Testis (tissue), 3 donors: ENCODE data around the gene CGB1. TPM values are rescaled to one million over a fixed set of nuclear protein-coding genes. Genes with fewer than 3 reads are reported as not detected.
"Not testable (repeated sequence)": the region's sequence is repeated elsewhere in the genome, so short reads cannot be mapped to it uniquely, and the experiment has no call there.

Experiments
- DNase-seq: peaks from one replicate; pipeline ENCODE4 v3.0.0-alpha.2; 2019
- H3K27ac ChIP-seq, 2 donors: fragments of 200-600 bp; sonication (generic); one replicate each; pipeline ENCODE4 v1.5.1; 2019
- H3K27me3 ChIP-seq: fragments of 200-600 bp; sonication (generic); one replicate; pipeline ENCODE4 v1.5.1; 2019
- H3K36me3 ChIP-seq: fragments of 200-600 bp; sonication (generic); one replicate; pipeline ENCODE4 v1.5.1; 2017; ENCODE audit warnings: low read depth; ENCODE audit errors: missing control alignments
- H3K4me1 ChIP-seq: fragments of 200-600 bp; sonication (generic); one replicate; pipeline ENCODE4 v1.5.1; 2019
- H3K4me3 ChIP-seq, 2 donors: fragments of 200-600 bp; sonication (generic); one replicate each; pipeline ENCODE4 v1.5.1; 2017 to 2019
- H3K9me3 ChIP-seq: fragments of 200-600 bp; sonication (generic); one replicate; pipeline ENCODE4 v1.5.1; 2017
- POLR2A ChIP-seq: fragments of 450-650 bp; IDR thresholded peaks from one replicate; pipeline ENCODE4 v1.6.1; 2017; ENCODE audit warnings: antibody characterized with exemption, mild to moderate bottlenecking, moderate library complexity
- WGBS, 2 donors: methylation state at CpG; one replicate each; pipeline ENCODE4 v1.1.5; 2018; 5-methylcytosine and 5-hydroxymethylcytosine counted together
- intact Hi-C: fragments of 100-400 bp; cut with DNase I; formaldehyde crosslinking; loops from one replicate; pipeline ENCODE4 v1.15.1; 2023; ENCODE audit warnings: low total_unique reads
- polyA plus RNA-seq: library from polyadenylated mRNA; stranded (reverse); fragments of 350-450 nt; fragmentation: Illumina TruSeq; extraction: RNeasy Lipid Tissue Mini Kit (QIAGEN cat#74804); gene quantifications from one replicate; pipeline ENCODE4 v1.2.3, GENCODE V29; 2014; ENCODE audit warnings: low read depth, low replicate concordance; ENCODE audit not compliant: insufficient read depth
- total RNA-seq, 2 donors: library from RNA; depleted of rRNA; stranded (reverse); fragments of >200 nt; gene quantifications; one replicate each; pipeline ENCODE4 v1.2.3, GENCODE V29; 2016
- TF ChIP-seq, protein P1 (sequence below), 3 experiments: fragments of 450-650 bp in 2 of 3; fragments of 200-600 bp in 1 of 3; sonication (generic) in 1 of 3; IDR thresholded peaks; one replicate each; pipeline ENCODE4 v1.5.1; 2016 to 2019; ENCODE audit warnings: antibody characterized with exemption in 3 of 3, mild to moderate bottlenecking in 2 of 3, moderate library complexity in 1 of 3

Gene CGB1
- total and polyA plus RNA-seq, 3 donors from 2014 or later: 2.3 to 2.9 TPM; not detected in 1

DNA sequence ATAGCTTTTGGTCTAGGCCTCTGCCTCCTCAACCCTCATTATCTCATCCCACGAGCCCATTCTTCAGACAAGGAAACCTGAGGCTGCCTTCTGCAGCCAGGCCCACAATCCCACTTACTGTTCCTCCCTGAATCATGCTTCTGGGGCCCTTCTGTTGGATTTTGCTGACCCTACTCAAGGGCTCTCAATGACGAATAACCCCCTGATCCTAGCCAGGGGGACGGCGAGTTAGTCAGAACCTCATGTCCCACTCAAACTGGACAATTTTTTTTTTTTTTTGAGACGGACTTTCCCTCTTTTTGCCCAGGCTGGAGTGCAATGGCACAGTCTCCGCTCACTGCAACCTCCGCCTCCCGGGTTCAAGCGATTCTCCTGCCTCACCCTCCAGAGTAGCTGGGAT, 14.6 kb downstream of the CGB1 start:
- no peak for DNase-seq
- intact Hi-C loops: no loop called here
- Histone ChIP-seq H3K36me3 (no peaks in the 10 kb centered on the region), H3K4me3 (no peak overlapping the region), H3K4me1 (peaks cover 16% of the 10 kb centered on the region), H3K27ac (no peak overlapping the region), H3K27me3 (no peaks in the 10 kb centered on the region), H3K9me3 (no peaks in the 10 kb centered on the region)
- WGBS, 2 donors: 90 to 94% methylated on average over 9 of the region's 9 CpGs
- TF ChIP-seq, protein P1, sequence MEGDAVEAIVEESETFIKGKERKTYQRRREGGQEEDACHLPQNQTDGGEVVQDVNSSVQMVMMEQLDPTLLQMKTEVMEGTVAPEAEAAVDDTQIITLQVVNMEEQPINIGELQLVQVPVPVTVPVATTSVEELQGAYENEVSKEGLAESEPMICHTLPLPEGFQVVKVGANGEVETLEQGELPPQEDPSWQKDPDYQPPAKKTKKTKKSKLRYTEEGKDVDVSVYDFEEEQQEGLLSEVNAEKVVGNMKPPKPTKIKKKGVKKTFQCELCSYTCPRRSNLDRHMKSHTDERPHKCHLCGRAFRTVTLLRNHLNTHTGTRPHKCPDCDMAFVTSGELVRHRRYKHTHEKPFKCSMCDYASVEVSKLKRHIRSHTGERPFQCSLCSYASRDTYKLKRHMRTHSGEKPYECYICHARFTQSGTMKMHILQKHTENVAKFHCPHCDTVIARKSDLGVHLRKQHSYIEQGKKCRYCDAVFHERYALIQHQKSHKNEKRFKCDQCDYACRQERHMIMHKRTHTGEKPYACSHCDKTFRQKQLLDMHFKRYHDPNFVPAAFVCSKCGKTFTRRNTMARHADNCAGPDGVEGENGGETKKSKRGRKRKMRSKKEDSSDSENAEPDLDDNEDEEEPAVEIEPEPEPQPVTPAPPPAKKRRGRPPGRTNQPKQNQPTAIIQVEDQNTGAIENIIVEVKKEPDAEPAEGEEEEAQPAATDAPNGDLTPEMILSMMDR (IDR thresholded peaks at IDR 0.05): no peak
- no peak for TF ChIP-seq POLR2A

DNA sequence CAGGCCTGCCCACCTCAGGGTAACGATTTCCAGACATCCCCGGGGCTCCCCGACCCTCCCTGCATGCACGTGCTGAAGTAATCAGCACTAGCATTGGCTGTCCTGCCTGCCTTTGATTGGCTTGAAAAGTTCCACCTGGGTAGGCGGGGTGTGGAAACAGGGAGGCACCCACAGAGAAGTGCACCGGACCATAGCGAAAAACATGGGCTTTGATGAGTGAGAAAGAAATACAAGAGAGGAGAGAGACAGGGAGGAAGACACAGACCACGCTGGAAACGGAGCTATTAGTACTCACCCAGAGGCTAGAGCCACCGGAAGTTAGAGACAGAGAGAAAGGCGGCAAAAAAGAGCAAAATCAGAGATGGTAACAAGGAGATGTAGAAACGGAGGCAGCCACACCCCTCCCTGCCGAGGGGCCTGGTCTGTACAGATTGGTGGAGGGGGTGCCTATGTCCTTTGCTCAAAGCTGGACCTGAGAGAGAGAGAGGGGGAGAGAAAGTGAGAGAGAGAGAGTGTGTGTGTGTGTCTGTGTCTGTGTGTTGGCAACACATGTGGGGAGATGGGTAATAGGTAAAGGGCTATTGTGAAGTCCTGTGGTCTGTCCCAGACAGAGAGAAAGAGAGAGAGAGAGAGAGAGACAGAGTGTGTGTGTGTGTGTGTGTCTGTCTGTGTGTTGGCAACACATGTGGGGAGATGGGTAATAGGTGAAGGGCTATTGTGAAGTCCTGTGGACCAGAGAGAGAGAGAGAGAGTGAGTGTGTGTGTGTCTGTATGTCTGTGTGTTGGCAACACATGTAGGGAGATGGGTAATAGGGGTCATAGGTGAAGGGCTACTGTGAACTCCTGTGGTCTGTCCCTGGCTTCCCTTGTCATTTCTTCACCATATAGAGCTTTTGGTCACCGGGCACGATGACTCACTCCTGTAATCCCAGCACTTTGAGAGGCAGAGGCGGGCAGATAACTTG, 15.5 kb downstream of the CGB1 start:
- no peaks in the 10 kb centered on the region for H3K36me3 ChIP-seq
- H3K27me3 ChIP-seq: no peaks in the 10 kb centered on the region
- WGBS, 2 donors: 49 to 52% methylated on average over 16 of the region's 16 CpGs
- H3K4me3 ChIP-seq: no peak overlapping the region
- no peak overlapping the region for H3K27ac ChIP-seq
- H3K4me1 ChIP-seq: peaks cover 16% of the 10 kb centered on the region
- no peaks in the 10 kb centered on the region for H3K9me3 ChIP-seq
- no peak for DNase-seq
- intact Hi-C loops: no loop called here
- no peak for TF ChIP-seq POLR2A
- TF ChIP-seq, protein P1 (IDR thresholded peaks at IDR 0.05): no peak

DNA sequence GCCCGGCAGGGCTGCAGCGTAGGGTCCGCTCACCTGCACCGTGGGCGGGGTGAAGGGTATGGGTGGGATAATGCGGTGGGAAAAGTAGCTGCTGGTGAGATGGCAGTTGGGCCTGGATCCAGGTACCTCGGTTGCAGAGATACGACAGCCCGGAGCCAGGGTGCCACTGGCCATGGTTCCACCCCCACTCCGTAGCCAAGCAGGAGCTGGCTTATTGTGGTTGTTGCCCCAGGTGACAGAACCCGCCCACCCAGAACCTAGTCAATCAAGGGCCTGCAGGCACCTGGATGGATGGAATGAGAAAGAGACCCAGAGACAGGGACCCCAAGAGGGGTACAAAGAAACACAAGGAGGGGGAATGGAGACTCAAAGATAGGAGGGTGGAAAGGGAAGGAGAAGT, 16.4 kb downstream of the CGB1 start:
- 44 to 49% methylated on average over 11 of the region's 11 CpGs for WGBS, 2 donors
- Histone ChIP-seq H3K4me3 (no peak overlapping the region), H3K27ac (no peak overlapping the region), H3K36me3 (no peaks in the 10 kb centered on the region), H3K27me3 (no peaks in the 10 kb centered on the region), H3K9me3 (no peaks in the 10 kb centered on the region), H3K4me1 (peaks cover 16% of the 10 kb centered on the region)
- no peak for TF ChIP-seq POLR2A
- TF ChIP-seq, protein P1 (IDR thresholded peaks at IDR 0.05): no peak
- intact Hi-C loops: no loop called here
- DNase-seq: peak; percentile 38

DNA sequence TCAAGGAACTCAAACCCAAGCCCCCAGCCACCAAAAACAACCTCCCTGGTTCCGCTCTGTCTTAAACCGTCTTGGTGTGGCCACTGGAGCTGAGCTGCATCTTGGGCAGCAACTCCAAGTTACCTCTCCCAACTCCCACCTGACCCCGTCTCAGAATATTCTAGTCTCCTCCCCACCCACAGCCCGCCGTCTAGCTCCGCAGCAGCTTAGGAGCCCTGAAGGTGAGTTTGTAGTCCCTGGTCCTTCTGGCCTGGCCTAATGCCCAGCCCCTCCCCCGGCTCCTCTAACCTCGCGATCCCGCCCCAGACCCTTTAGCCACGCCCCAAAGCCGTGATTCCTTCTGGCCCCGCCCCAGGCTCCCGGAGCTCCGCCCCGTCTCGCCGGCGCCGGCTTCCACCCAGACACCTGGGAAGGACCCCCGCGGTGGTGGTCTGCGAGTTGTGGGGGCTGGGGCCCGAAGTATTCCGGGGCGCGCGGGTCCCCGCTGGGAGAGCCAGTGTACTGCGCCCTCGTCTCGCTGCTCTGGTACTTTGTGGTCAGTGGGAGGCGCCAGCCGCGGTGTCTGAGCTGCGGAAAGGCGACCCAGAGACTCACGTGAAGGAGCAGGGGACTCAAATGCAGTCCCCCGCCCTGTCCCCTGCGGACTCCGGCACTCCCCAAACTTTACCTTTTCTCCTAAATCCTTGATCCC, 17.3 kb downstream of the CGB1 start:
- no peaks in the 10 kb centered on the region for H3K27me3 ChIP-seq
- no peak overlapping the region for H3K27ac ChIP-seq
- peak overlapping the region; percentile 31 to 59 for H3K4me3 ChIP-seq
- DNase-seq: peak; percentile 66
- WGBS, 2 donors: 12 to 16% methylated on average over 34 to 39 of the region's 41 CpGs
- no peaks in the 10 kb centered on the region for H3K36me3 ChIP-seq
- no peak for TF ChIP-seq POLR2A
- TF ChIP-seq, protein P1 (IDR thresholded peaks at IDR 0.05): no peak
- H3K4me1 ChIP-seq: peaks cover 16% of the 10 kb centered on the region
- intact Hi-C loops: no loop called here
- no peaks in the 10 kb centered on the region for H3K9me3 ChIP-seq

DNA sequence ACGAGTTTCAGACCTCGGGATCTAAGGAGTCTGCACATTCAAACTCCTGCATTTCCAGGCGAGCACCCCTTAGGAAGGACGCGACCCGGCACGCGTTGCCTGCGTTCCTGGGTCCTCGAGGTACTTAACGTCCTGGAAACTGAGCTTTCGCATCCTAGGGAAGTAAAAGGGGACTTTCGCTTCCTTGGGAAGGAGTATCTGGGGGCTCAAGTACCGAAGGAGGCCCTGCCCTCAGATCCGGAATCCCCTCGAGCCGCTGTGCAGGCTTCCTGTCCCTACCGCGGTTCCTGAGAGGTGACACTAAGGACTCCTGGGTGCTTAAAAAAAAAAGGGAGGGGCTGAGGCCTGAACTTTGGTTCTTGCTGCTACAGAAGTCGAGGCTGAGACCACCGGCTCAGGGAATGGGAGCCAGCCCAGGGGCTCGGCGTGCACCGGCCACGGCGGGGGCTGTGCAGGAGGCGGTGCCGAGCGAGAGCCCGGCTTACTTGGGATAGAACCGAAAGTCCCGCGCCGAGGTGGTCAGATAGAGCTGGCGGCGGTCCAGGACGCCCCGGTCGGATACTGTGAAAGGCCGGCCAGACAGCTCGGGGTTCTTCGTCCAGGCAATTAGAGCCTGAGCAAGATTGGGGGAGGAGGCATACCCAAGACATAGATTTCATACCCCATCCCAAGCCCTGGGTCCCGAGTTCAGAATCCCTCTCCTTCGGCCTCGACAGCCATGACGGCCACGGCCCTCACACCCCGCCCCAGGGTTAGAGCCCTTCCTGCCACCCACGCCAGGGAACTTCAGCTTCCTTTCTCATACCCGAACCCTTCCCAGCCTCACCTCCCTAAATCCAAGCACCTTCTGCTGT, 18.1 kb downstream of the CGB1 start:
- 4 to 5% methylated on average over 26 to 50 of the region's 50 CpGs for WGBS, 2 donors
- H3K27me3 ChIP-seq, H3K9me3 ChIP-seq, DNase-seq, H3K27ac ChIP-seq, H3K36me3 ChIP-seq, intact Hi-C loops: not testable (repeated sequence)
- peak overlapping the region; percentile 31 to 59 for H3K4me3 ChIP-seq
- peaks cover 16% of the 10 kb centered on the region for H3K4me1 ChIP-seq
